B cell (primary cell): Measurements from ENCODE around the gene HIVEP1. TPM values are rescaled to one million over a fixed set of nuclear protein-coding genes. Genes with fewer than 3 reads are reported as not detected.

Experiments used
- ATAC-seq: fragments of 200-7000 bp; cut with Tn5 transposase; one replicate; pipeline ENCODE4 v1.10.0; 2021; ENCODE audit warnings: low read depth, mild to moderate bottlenecking, moderate number of reproducible peaks, moderate library complexity
- CTCF ChIA-PET: fragments of 350-600 bp; sonication (Branson Sonifier 250); formaldehyde crosslinking; loops from one replicate; lab custom pipeline; 2021; ENCODE audit warnings: antibody characterized with exemption, inconsistent platforms; lab: Charles Lee
- POLR2A ChIA-PET: fragments of 350-600 bp; sonication (Branson Sonifier 250); formaldehyde crosslinking; loops from one replicate; lab custom pipeline; 2021; ENCODE audit warnings: antibody characterized with exemption; lab: Charles Lee
- DNase-seq: peaks from one replicate; pipeline ENCODE4 v3.0.0; 2013
- H2AFZ ChIP-seq: 2 replicates; pipeline ENCODE4 v1.6.1; 2012; ENCODE audit warnings: mild to moderate bottlenecking, low read depth, low read length; ENCODE audit not compliant: insufficient read depth, poor library complexity, severe bottlenecking
- H3K27ac ChIP-seq, 2 donors: 1 replicate in 1 of 2; 2 replicates in 1 of 2; pipeline ENCODE4 v1.5.1; 2012 to 2013; ENCODE audit warnings: low read length in 2 of 2, mild to moderate bottlenecking in 2 of 2, moderate library complexity in 1 of 2
- H3K27me3 ChIP-seq, 4 experiments: fragments of 200-600 bp in 1 of 4; sonication (generic) in 1 of 4; replicated peaks in 1 of 4; 1 replicate in 2 of 4; 2 replicates in 2 of 4; pipeline versions ENCODE4 v1.6.1 to v1.7.0; 2013 to 2016; ENCODE audit warnings: low read length in 3 of 4, mild to moderate bottlenecking in 2 of 4, mixed read lengths in 1 of 4, moderate library complexity in 1 of 4; ENCODE audit not compliant: insufficient read depth in 4 of 4, control insufficient read depth in 3 of 4; ENCODE audit errors: control extremely low read depth in 1 of 4
- H3K36me3 ChIP-seq, 2 experiments: replicated peaks in 1 of 2; 1 replicate in 1 of 2; 2 replicates in 1 of 2; pipeline versions ENCODE4 v1.6.1 to v1.7.1; 2013; ENCODE audit warnings: low read length in 1 of 2; ENCODE audit not compliant: insufficient read depth in 2 of 2, control insufficient read depth in 1 of 2; ENCODE audit errors: control extremely low read depth in 1 of 2, extremely low read depth in 1 of 2
- H3K4me1 ChIP-seq, 2 donors: fragments of 200-600 bp in 1 of 2; sonication (generic) in 1 of 2; 1 replicate in 1 of 2; 2 replicates in 1 of 2; pipeline versions ENCODE4 v1.5.1 to v1.6.1; 2013 to 2017; ENCODE audit warnings: low read length in 2 of 2; ENCODE audit not compliant: control insufficient read depth in 2 of 2, insufficient read depth in 2 of 2
- H3K4me2 ChIP-seq: replicated peaks from 2 replicates; pipeline ENCODE3; 2012; ENCODE audit warnings: mild to moderate bottlenecking, low read depth, low read length; ENCODE audit not compliant: poor library complexity, severe bottlenecking
- H3K4me3 ChIP-seq, 5 experiments: fragments of 200-600 bp in 1 of 5; sonication (generic) in 1 of 5; 1 replicate in 3 of 5; 2 replicates in 2 of 5; pipeline versions ENCODE4 v1.5.1 to v1.7.0; 2011 to 2016; ENCODE audit warnings: low read length in 4 of 5, mild to moderate bottlenecking in 4 of 5, low read depth in 2 of 5, control low read depth in 1 of 5, moderate library complexity in 1 of 5; ENCODE audit not compliant: insufficient read depth in 1 of 5; ENCODE audit errors: control extremely low read depth in 1 of 5, extremely low read depth in 1 of 5
- H3K79me2 ChIP-seq: fragments of 200-600 bp; sonication (generic); one replicate; pipeline ENCODE4 v1.6.0; 2016; ENCODE audit warnings: low read length; ENCODE audit not compliant: control insufficient read depth, insufficient read depth
- H3K9ac ChIP-seq: fragments of 200-600 bp; sonication (generic); 2 replicates; pipeline ENCODE4 v1.6.1; 2017; ENCODE audit warnings: mild to moderate bottlenecking, low read length, moderate library complexity
- H3K9me3 ChIP-seq, 3 donors: one replicate each; pipeline versions ENCODE4 v1.6.1 to v1.7.1; 2013; ENCODE audit warnings: low read length in 2 of 3; ENCODE audit not compliant: control insufficient read depth in 2 of 3, insufficient read depth in 1 of 3; ENCODE audit errors: control extremely low read depth in 1 of 3
- H4K20me1 ChIP-seq: 2 replicates; pipeline ENCODE4 v1.6.0; 2012; ENCODE audit warnings: mild to moderate bottlenecking, low read length; ENCODE audit not compliant: insufficient read depth, control insufficient read depth, poor library complexity, severe bottlenecking
- H3K27ac Mint-ChIP-seq: one replicate; pipeline ENCODE4 v1.8.0; 2021; ENCODE audit warnings: mixed read lengths
- H3K27me3 Mint-ChIP-seq: one replicate; pipeline ENCODE4 v1.8.0; 2021; ENCODE audit warnings: mixed read lengths
- H3K4me1 Mint-ChIP-seq: one replicate; pipeline ENCODE4 v1.8.0; 2021; ENCODE audit warnings: mixed read lengths
- H3K4me3 Mint-ChIP-seq: one replicate; pipeline ENCODE4 v1.8.0; 2021; ENCODE audit warnings: mixed read lengths
- H3K9me3 Mint-ChIP-seq: one replicate; pipeline ENCODE4 v1.8.0; 2022; ENCODE audit warnings: mixed read lengths; ENCODE audit not compliant: insufficient read depth
- EZH2 ChIP-seq: IDR thresholded peaks from 2 replicates; pipeline ENCODE4 v1.6.1; 2012; ENCODE audit warnings: borderline replicate concordance, low read depth, mild to moderate bottlenecking, moderate library complexity, low read length; ENCODE audit not compliant: insufficient read depth, poor library complexity, severe bottlenecking
- WGBS: methylation state at CpG from one replicate; pipeline ENCODE4 v1.1.5; 2013; ENCODE audit warnings: missing lambda C conversion rate; ENCODE audit not compliant: insufficient coverage; 5-methylcytosine and 5-hydroxymethylcytosine counted together
- intact Hi-C: fragments of 100-400 bp; cut with micrococcal nuclease; formaldehyde crosslinking; loops from one replicate; pipeline ENCODE4 v1.10.0; 2022
- polyA plus RNA-seq: library from polyadenylated mRNA; depleted of rRNA; stranded (reverse); fragments of >200 nt; gene quantifications from 2 replicates; pipeline ENCODE4 v1.2.3, GENCODE V29; 2012
- total RNA-seq, 2 donors: library from RNA; stranded (reverse); fragments of 120-200 nt in 1 of 2; gene quantifications; 1 replicate in 1 of 2; 2 replicates in 1 of 2; pipeline versions ENCODE4 v1.2.3 to v1.2.4, GENCODE V29; 2013 to 2022
- TF ChIP-seq, protein P1 (sequence below): fragments of 200-600 bp; IDR thresholded peaks from one replicate; pipeline ENCODE4 v1.8.0; 2022; ENCODE audit warnings: antibody characterized with exemption, mild to moderate bottlenecking

Gene HIVEP1
- total and polyA plus RNA-seq, 2 donors (not counting 1 experiment from before 2014, with no cell fraction given): 11.3 to 96.5 TPM

DNA sequence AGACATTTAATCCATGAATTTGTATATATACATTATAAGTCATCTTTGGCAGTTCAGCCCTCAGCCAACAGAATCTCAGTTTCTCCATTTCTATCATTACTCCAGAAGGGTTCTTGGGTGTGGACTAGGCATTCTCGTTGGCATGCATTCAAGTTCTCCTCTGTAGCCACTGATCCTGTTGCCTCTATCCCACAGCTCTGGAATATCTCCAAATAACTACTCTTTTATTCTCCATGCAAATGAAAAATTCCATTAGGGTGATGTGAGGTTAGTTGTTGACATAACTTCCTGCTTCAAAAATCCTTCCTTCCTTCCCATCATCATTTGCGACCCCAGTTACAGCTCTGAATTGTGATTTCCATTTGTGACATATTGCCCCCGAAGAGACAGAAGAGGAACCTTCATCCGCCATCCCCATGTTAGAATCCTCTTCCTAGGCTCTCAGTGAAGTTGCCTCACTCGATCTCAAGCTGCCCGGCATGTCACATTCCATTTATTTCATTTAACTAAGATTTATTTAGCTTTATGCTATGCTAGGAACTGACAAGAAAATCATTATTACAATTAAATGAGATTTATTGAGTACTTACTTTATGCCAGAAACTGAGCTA lies 184.3 kb downstream of the HIVEP1 start:
- Histone ChIP-seq H3K4me2 (no peak overlapping the region), H3K27me3 (peaks cover 0 to 4% (median 0%) of the 10 kb centered on the region in 4 experiments), H3K4me3 (no peak overlapping the region), H4K20me1 (no peaks in the 10 kb centered on the region), H3K9me3 (peaks cover 0 to 4% (median 0%) of the 10 kb centered on the region in 3 donors), H3K79me2 (no peaks in the 10 kb centered on the region), H2AFZ (no peak overlapping the region), H3K27ac (no peak overlapping the region), H3K9ac (no peak overlapping the region), H3K36me3 (no peaks in the 10 kb centered on the region), H3K4me1 (no peaks in the 10 kb centered on the region)
- 96% methylated on average over 4 of the region's 6 CpGs for WGBS
- no peak for TF ChIP-seq EZH2
- TF ChIP-seq, protein P1, sequence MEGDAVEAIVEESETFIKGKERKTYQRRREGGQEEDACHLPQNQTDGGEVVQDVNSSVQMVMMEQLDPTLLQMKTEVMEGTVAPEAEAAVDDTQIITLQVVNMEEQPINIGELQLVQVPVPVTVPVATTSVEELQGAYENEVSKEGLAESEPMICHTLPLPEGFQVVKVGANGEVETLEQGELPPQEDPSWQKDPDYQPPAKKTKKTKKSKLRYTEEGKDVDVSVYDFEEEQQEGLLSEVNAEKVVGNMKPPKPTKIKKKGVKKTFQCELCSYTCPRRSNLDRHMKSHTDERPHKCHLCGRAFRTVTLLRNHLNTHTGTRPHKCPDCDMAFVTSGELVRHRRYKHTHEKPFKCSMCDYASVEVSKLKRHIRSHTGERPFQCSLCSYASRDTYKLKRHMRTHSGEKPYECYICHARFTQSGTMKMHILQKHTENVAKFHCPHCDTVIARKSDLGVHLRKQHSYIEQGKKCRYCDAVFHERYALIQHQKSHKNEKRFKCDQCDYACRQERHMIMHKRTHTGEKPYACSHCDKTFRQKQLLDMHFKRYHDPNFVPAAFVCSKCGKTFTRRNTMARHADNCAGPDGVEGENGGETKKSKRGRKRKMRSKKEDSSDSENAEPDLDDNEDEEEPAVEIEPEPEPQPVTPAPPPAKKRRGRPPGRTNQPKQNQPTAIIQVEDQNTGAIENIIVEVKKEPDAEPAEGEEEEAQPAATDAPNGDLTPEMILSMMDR: no peak
- no peak for ATAC-seq
- Mint-ChIP-seq H3K9me3 (no peaks in the 10 kb centered on the region), H3K4me1 (no peaks in the 10 kb centered on the region), H3K27me3 (peaks cover 2% of the 10 kb centered on the region), H3K4me3 (no peak overlapping the region), H3K27ac (no peak overlapping the region)
- DNase-seq: no peak
- ChIA-PET CTCF (no interaction called here), POLR2A (no interaction called here)
- intact Hi-C loops: no loop called here

DNA sequence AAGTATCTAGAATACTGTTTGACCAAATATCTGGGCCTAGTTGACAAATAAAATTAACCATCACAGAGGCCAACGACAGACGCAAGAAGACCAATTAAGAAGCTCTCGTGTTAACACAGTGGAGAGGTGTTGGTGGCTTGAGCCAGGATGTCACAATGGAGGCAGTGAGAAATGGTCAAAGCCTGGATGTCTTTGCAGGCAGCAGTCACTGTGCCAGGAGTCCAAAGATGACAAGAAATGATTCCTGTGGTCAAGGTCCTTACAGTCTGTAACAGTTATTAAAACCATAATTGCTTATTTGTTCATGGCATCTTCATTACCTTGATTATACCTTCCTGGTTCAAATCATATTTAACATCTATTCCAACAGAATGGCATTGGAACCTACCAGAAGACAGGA lies 186.7 kb downstream of the HIVEP1 start:
- H4K20me1 ChIP-seq: no peaks in the 10 kb centered on the region
- ATAC-seq (no peak), DNase-seq (no peak)
- no peaks in the 10 kb centered on the region for H3K36me3 ChIP-seq
- no peak overlapping the region for H2AFZ ChIP-seq
- no peak for TF ChIP-seq EZH2
- TF ChIP-seq, protein P1: no peak
- Mint-ChIP-seq H3K27ac (no peak overlapping the region), H3K4me1 (peaks cover 10% of the 10 kb centered on the region), H3K27me3 (peaks cover 6% of the 10 kb centered on the region), H3K4me3 (no peak overlapping the region), H3K9me3 (no peaks in the 10 kb centered on the region)
- no peak overlapping the region for H3K27ac ChIP-seq
- peaks cover 0 to 4% (median 0%) of the 10 kb centered on the region in 4 experiments for H3K27me3 ChIP-seq
- H3K9ac ChIP-seq: no peak overlapping the region
- intact Hi-C loops: no loop called here
- H3K79me2 ChIP-seq: no peaks in the 10 kb centered on the region
- no peak overlapping the region for H3K4me3 ChIP-seq
- CTCF ChIA-PET: no interaction called here
- no peaks in the 10 kb centered on the region for H3K9me3 ChIP-seq
- 100% methylated on average over 3 of the region's 3 CpGs for WGBS
- no peak overlapping the region for H3K4me2 ChIP-seq
- no peaks in the 10 kb centered on the region for H3K4me1 ChIP-seq
- POLR2A ChIA-PET: no interaction called here
